Sigmoid colon (tissue), 7 donors: ENCODE measurements around the gene CCDC146. TPM values are rescaled to one million over a fixed set of nuclear protein-coding genes. Genes with fewer than 3 reads are reported as not detected.

Source experiments
- polyA plus RNA-seq, 3 donors: library from polyadenylated mRNA; stranded (reverse); fragments of 200-250 nt; gene quantifications; one replicate each; pipeline ENCODE4 v1.2.3, GENCODE V29; 2013
- total RNA-seq, 4 donors: library from RNA; depleted of rRNA; stranded (reverse); fragments of >200 nt; gene quantifications; one replicate each; pipeline ENCODE4 v1.1.0, GENCODE V29; 2016
- donor health status: healthy with polysubstance abuse.
- donor health status: Bipolar disorder and iron deficiency.
- donor health status: healthy.

CCDC146 gene
- total and polyA plus RNA-seq, 7 donors: 2.3 to 45.7 (median 18.4) TPM

Other genes with a start within 250 kb of the CCDC146 start
- gene SPDYE17, start 90.3 kb upstream of the CCDC146 start, total RNA-seq: not detected
- not detected for gene SPDYE17, start 90.3 kb upstream of the CCDC146 start, polyA plus RNA-seq
- 1 to 10 TPM in 2 of 4 donors, under 1 TPM in 1, not detected in 1; 0.71 to 1.2 (median 1.1) TPM for gene SPDYE18, start 60.1 kb upstream of the CCDC146 start, total RNA-seq
- gene SPDYE18, start 60.1 kb upstream of the CCDC146 start, polyA plus RNA-seq: under 1 TPM in 1 of 3 donors, not detected in 2; 0.51 TPM
- gene FGL2, start 77.2 kb downstream of the CCDC146 start, total RNA-seq: 10 to 100 TPM; 64.8 to 97.4 (median 74.0) TPM
- gene FGL2, start 77.2 kb downstream of the CCDC146 start, polyA plus RNA-seq: 10 to 100 TPM; 15.0 to 73.8 (median 21.7) TPM